Measurements from ENCODE around the gene CCDC28A. TPM values are rescaled to one million over a fixed set of nuclear protein-coding genes. Genes with fewer than 3 reads are reported as not detected.

Gene CCDC28A
- total RNA-seq, 1 experiment from 2014 or later, result 40.8 TPM

DNA sequence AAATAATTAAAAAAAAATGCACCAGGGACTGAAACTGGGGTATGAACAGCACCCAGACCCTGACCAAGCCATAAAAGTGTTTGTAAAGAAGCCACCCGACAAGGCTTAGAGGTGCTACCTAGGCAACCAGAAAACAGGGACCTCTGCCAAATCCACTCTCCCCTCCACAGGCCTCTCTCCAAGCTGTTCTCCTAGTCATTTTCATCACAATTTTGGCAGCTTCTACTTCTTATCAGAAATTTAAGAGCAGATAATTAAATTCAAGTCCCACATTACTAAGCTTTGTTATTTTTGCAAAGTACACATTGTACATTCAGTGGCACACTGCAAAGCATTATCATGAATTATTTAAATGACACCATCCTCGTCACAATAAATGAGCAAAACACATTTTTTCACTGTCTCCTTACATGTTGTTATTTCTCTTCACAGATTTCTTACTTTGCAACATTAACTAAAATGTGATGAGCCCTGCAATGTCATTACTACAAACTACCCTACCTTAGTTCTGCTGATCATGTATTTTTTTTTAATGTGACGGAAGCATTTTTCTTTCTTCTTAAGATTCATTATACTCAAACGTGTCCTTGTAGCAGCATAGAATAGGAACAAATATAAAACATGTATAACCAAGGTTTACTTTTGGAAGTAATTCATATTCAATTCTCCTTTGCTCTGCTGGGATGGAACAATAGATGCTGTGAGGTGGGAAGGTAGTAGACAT lies 60.4 kb downstream of the CCDC28A start:
- peak; percentile 20 for DNase-seq (ENCODE audit: low read depth)

DNA sequence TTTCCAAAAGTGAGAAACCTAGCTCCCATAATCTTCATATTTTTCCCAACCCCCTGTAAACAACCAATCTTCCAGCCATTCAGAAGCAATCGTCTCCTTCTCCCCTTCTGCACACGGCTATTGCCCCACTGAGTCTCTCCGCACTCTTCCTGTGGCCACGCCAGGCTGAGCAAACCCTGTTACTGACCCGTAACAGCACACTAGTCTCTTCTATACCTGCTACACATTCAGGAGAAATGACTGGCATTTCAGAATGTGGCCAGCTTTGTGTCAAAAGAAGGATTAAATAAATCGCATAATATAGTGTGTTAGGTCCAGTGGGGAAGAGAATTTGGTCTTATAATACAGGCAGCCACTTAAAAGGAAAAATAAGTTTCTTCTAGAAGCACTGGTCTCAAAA lies 63.7 kb downstream of the CCDC28A start:
- DNase-seq (ENCODE audit: low read depth), result no peak

Other genes with a start within 250 kb of the CCDC28A start
- gene ECT2L, start 22.3 kb downstream of the CCDC28A start, total RNA-seq (2014; rRNA removed; shearing (Covaris generic)), result not detected in 2 replicates
- gene REPS1, start 214.5 kb downstream of the CCDC28A start, total RNA-seq (2014; rRNA removed; shearing (Covaris generic)), result 39.0 and 44.6 TPM in 2 replicates